K562 (cell line): ENCODE data around the gene GARNL3. TPM values are rescaled to one million over a fixed set of nuclear protein-coding genes. Genes with fewer than 3 reads are reported as not detected.

Experiments
- ATAC-seq: fragments of 200-7000 bp; cut with Tn5 transposase; 3 replicates; pipeline ENCODE4 v1.9.1; 2020; ENCODE audit warnings: moderate library complexity
- BruUV-seq: library from RNA; stranded (reverse); fragments of 400-500 nt; replicated peaks from 2 replicates; lab custom pipeline; 2021; lab: Mats Ljungman, UMichigan
- CTCF ChIA-PET: fragments of 300-600 bp; formaldehyde crosslinking; extraction: SDS; loops from one replicate; lab custom pipeline; 2021; ENCODE audit warnings: low intra/inter-chr PET ratio; lab: Yijun Ruan, JAX
- POLR2A ChIA-PET: fragments of 300-600, 350-650 bp; sonication (Branson Sonifier 250); formaldehyde crosslinking; extraction: SDS; loops from one replicate; lab custom pipeline; 2021; ENCODE audit warnings: antibody characterized with exemption, inconsistent platforms; lab: Yijun Ruan, JAX
- DNase-seq, 4 experiments: peaks; one replicate each; pipeline versions ENCODE4 v3.0.0 to v3.0.0-alpha.2; 2011 to 2018; ENCODE audit warnings: low spot score in 3 of 4, mixed read lengths in 3 of 4; ENCODE audit errors: extremely low read depth in 1 of 4
- FAIRE-seq: peaks from 2 replicates; lab custom pipeline; 2011; peaks lifted over from hg19 to GRCh38; lab: Jason Lieb, UNC
- H2AFZ ChIP-seq: 2 replicates; pipeline ENCODE4 v1.6.0; 2011; ENCODE audit warnings: low read depth, low read length, control low read depth, inconsistent platforms
- H3K27ac ChIP-seq: fragments of 200-600 bp; 3 replicates; pipeline ENCODE4 v1.8.0; 2011; ENCODE audit warnings: low read depth, mild to moderate bottlenecking, control low read depth, inconsistent platforms, low read length, moderate library complexity, mixed read lengths; ENCODE audit errors: extremely low read depth
- H3K27me3 ChIP-seq, 2 experiments: fragments of 300-600 bp in 1 of 2; 2 replicates in 1 of 2; 3 replicates in 1 of 2; pipeline versions ENCODE4 v1.6.0 to v1.8.0; 2011; ENCODE audit warnings: inconsistent platforms in 2 of 2, low read length in 2 of 2, mild to moderate bottlenecking in 1 of 2, mixed read lengths in 1 of 2, moderate library complexity in 1 of 2; ENCODE audit not compliant: control insufficient read depth in 2 of 2, insufficient read depth in 2 of 2
- H3K36me3 ChIP-seq: fragments of 300-600 bp; 3 replicates; pipeline ENCODE4 v1.8.0; 2011; ENCODE audit warnings: mild to moderate bottlenecking, low read length, inconsistent platforms; ENCODE audit not compliant: control insufficient read depth, insufficient read depth
- H3K4me1 ChIP-seq, 2 experiments: fragments of 200-600 bp in 1 of 2; replicated peaks in 1 of 2; 2 replicates in 1 of 2; 3 replicates in 1 of 2; pipeline versions ENCODE4 v1.5.1 to v1.8.0; 2011; ENCODE audit warnings: inconsistent platforms in 2 of 2, low read length in 2 of 2, mild to moderate bottlenecking in 1 of 2, mixed read lengths in 1 of 2, moderate library complexity in 1 of 2; ENCODE audit not compliant: control insufficient read depth in 2 of 2, insufficient read depth in 2 of 2
- H3K4me2 ChIP-seq: 2 replicates; pipeline ENCODE4 v1.6.1; 2011; ENCODE audit warnings: low read length, control low read depth, inconsistent platforms, mixed read lengths; ENCODE audit not compliant: insufficient read depth
- H3K4me3 ChIP-seq: fragments of 200-600 bp; sonication (generic), shearing (Covaris generic); 2 replicates; pipeline ENCODE4 v1.5.1; 2016; ENCODE audit warnings: control low read depth, inconsistent platforms
- H3K79me2 ChIP-seq: fragments of 200-600 bp; 3 replicates; pipeline ENCODE4 v1.8.0; 2011; ENCODE audit warnings: low read length, inconsistent platforms; ENCODE audit not compliant: control insufficient read depth, insufficient read depth
- H3K9ac ChIP-seq, 2 experiments: 2 replicates each; pipeline versions ENCODE4 v1.6.0 to v1.6.1; 2011; ENCODE audit warnings: low read depth in 2 of 2, low read length in 2 of 2, control low read depth in 1 of 2, inconsistent platforms in 1 of 2, mild to moderate bottlenecking in 1 of 2, mixed read lengths in 1 of 2; ENCODE audit not compliant: insufficient read depth in 1 of 2
- H3K9me1 ChIP-seq: one replicate; pipeline ENCODE4 v1.6.0; 2011; ENCODE audit warnings: inconsistent platforms, mild to moderate bottlenecking, low read length, moderate library complexity; ENCODE audit not compliant: control insufficient read depth, insufficient read depth
- H3K9me3 ChIP-seq: replicated peaks from 2 replicates; pipeline ENCODE4 v1.5.1; 2011; ENCODE audit warnings: low read depth, low read length, inconsistent platforms; ENCODE audit not compliant: control insufficient read depth, insufficient read depth
- H4K20me1 ChIP-seq: replicated peaks from 2 replicates; pipeline ENCODE4 v1.6.1; 2011; ENCODE audit warnings: low read length, inconsistent platforms, mixed read lengths; ENCODE audit not compliant: control insufficient read depth, insufficient read depth
- HLTF ChIP-seq: fragments of 450-650 bp; IDR thresholded peaks from 2 replicates; pipeline ENCODE4 v1.6.1; 2016
- HOXB6 ChIP-seq: fragments of 250-450 bp; sonication (Bioruptor Pico); IDR thresholded peaks from 2 replicates; pipeline ENCODE4 v1.5.1; 2022; ENCODE audit warnings: mild to moderate bottlenecking, borderline replicate concordance
- RAD51 ChIP-seq: fragments of 450-650 bp; IDR thresholded peaks from 2 replicates; pipeline ENCODE4 v1.7.1; 2016; ENCODE audit warnings: low read depth, mild to moderate bottlenecking, borderline replicate concordance
- WGBS: fragments of 100-300 bp; shearing (Covaris generic); methylation state at CpG from one replicate; pipeline ENCODE4 v1.1.6; 2016; ENCODE audit warnings: low coverage, mixed read lengths; ENCODE audit not compliant: insufficient coverage; ENCODE audit errors: missing lambda C conversion rate; 5-methylcytosine and 5-hydroxymethylcytosine counted together
- in situ Hi-C: fragments of 300-500 bp; cut with MboI; formaldehyde crosslinking; loops from 4 replicates; pipeline ENCODE4 v1.15.0; 2018; ENCODE audit warnings: inconsistent platforms, mixed read lengths
- intact Hi-C: fragments of 100-400 bp; cut with micrococcal nuclease; formaldehyde crosslinking; loops from 2 replicates; pipeline ENCODE4 v1.14.2; 2022
- polyA plus RNA-seq, 8 experiments: library from polyadenylated mRNA; depleted of rRNA in 4 of 8; stranded (reverse) in 5 of 8; unstranded in 3 of 8; fragments of >200 nt; fragmentation: Nextera tagmentation in 2 of 8; fragmentation: Illumina TruSeq in 1 of 8; extraction: Ambion mirVana in 2 of 8; extraction: Trizol in 1 of 8; gene quantifications; 2 replicates each; pipeline versions ENCODE4 v1.2.1 to v1.2.3, GENCODE V29; 2011 to 2014; ENCODE audit warnings: inconsistent platforms in 1 of 8, missing spikeins in 1 of 8
- total RNA-seq, 7 experiments: library from RNA; depleted of rRNA in 6 of 7; stranded (reverse); fragments of >200 nt in 6 of 7; fragmentation: Illumina TruSeq in 2 of 7; extraction: Trizol in 2 of 7; gene quantifications; 2 replicates each; pipeline versions ENCODE4 v1.2.1 to v1.2.3, GENCODE V29; 2011 to 2021; ENCODE audit warnings: low replicate concordance in 1 of 7
- TF ChIP-seq, protein P1 (sequence below): sonication (generic); formaldehyde crosslinking; IDR thresholded peaks from 2 replicates; pipeline ENCODE4 v1.5.0; 2020; ENCODE audit warnings: missing genetic modification reagents
- TF ChIP-seq, protein P2 (sequence below): fragments of 200-800 bp; sonication (Bioruptor generic); IDR thresholded peaks from 2 replicates; pipeline ENCODE4 v1.6.1; 2017; ENCODE audit warnings: missing genetic modification characterization, missing compliant biosample characterization
- TF ChIP-seq, protein P3 (sequence below): fragments of 250-450 bp; sonication (Bioruptor Pico); IDR thresholded peaks from 2 replicates; pipeline ENCODE4 v1.5.0; 2020; ENCODE audit warnings: mild to moderate bottlenecking

GARNL3 gene
- total and polyA plus RNA-seq, 9 of the 15 experiments (the other 6 are each of a cell fraction or from before 2014, with no cell fraction given), result 0.35 to 2.7 (median 1.6) TPM

DNA sequence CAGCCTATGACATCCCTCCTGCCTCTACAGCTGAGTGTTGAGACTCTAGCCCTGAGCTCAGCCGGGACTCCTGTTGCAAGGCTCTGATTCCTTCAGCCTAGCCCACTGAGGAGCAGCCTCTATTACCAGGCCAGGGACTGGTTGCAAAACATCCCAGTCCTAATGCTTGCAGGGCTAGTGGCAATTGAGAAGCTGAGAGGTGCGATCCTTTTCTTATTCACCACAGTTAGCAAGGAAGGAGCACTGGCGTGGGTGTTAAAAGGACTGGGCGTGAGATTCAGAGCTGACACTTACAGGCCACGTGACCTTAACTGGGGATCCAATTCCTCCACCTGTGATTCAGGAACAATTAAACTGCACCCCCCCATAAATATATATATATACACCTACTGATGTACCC is 58.8 kb downstream of the GARNL3 start:
- Histone ChIP-seq H3K27me3 (peaks cover 4 to 10% of the 10 kb centered on the region in 2 experiments; a peak in 3 of 5 replicates), H2AFZ (no peak overlapping the region), H4K20me1 (no peaks in the 10 kb centered on the region), H3K4me1 (no peaks in the 10 kb centered on the region), H3K9me3 (no peaks in the 10 kb centered on the region), H3K9me1 (peaks cover 2% of the 10 kb centered on the region), H3K27ac (no peak overlapping the region), H3K79me2 (no peaks in the 10 kb centered on the region), H3K4me3 (no peak overlapping the region), H3K4me2 (no peak overlapping the region), H3K9ac (no peak overlapping the region), H3K36me3 (no peaks in the 10 kb centered on the region)
- in situ Hi-C loops, result loop anchor here (10.0 kb wide), 1 partner anchor 239 kb away; no protein-coding TSS in a partner anchor
- WGBS, result 7% methylated on average over 5 of the region's 5 CpGs
- ChIA-PET CTCF (no interaction called here), POLR2A (interaction anchor here (0.6 to 0.7 kb wide), 2 partner anchors 22 to 34 kb away, joined by 3 to 4 read pairs; no protein-coding TSS in a partner anchor)
- intact Hi-C loops, result no loop called here
- TF ChIP-seq, protein P1, sequence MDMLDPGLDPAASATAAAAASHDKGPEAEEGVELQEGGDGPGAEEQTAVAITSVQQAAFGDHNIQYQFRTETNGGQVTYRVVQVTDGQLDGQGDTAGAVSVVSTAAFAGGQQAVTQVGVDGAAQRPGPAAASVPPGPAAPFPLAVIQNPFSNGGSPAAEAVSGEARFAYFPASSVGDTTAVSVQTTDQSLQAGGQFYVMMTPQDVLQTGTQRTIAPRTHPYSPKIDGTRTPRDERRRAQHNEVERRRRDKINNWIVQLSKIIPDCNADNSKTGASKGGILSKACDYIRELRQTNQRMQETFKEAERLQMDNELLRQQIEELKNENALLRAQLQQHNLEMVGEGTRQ (CRISPR knock-in tag), result peak; percentile 43; the same call in 1 of the 2 replicates
- TF ChIP-seq RAD51, result peak; percentile 39; the same call in 1 of the 2 replicates
- no peak for TF ChIP-seq HLTF
- DNase-seq (no peak), FAIRE-seq (no peak), ATAC-seq (no peak)
- no TSS peak for BruUV-seq

- CTCF ChIA-PET, result no interaction called here
Measured at GRCh38 chr9:127330501-127330900, 65.9 kb downstream of the GARNL3 start.

More at GRCh38 chr9:127330501-127330900, 65.9 kb downstream of the GARNL3 start:
- Histone ChIP-seq H3K4me2 (no peak overlapping the region), H4K20me1 (no peaks in the 10 kb centered on the region), H3K79me2 (no peaks in the 10 kb centered on the region), H3K9ac (no peak overlapping the region), H3K9me1 (peaks cover 2% of the 10 kb centered on the region), H3K36me3 (no peaks in the 10 kb centered on the region), H3K27ac (no peak overlapping the region), H3K27me3 (peaks cover 0 to 14% of the 10 kb centered on the region in 2 experiments; a peak in 3 of 5 replicates), H3K4me1 (peaks cover 0 to 6% of the 10 kb centered on the region in 2 experiments; a peak in 2 of 5 replicates), H3K9me3 (no peaks in the 10 kb centered on the region), H2AFZ (no peak overlapping the region), H3K4me3 (no peak overlapping the region)
- intact Hi-C loops (no loop called here), in situ Hi-C loops (no loop called here)
- BruUV-seq, result no TSS peak
- ATAC-seq, result no peak
- POLR2A ChIA-PET, result interaction anchor here (1.2 kb wide), 1 partner anchor 114 kb away, joined by 4 read pairs; no protein-coding TSS in a partner anchor
- no peak for DNase-seq
- TF ChIP-seq, protein P2, sequence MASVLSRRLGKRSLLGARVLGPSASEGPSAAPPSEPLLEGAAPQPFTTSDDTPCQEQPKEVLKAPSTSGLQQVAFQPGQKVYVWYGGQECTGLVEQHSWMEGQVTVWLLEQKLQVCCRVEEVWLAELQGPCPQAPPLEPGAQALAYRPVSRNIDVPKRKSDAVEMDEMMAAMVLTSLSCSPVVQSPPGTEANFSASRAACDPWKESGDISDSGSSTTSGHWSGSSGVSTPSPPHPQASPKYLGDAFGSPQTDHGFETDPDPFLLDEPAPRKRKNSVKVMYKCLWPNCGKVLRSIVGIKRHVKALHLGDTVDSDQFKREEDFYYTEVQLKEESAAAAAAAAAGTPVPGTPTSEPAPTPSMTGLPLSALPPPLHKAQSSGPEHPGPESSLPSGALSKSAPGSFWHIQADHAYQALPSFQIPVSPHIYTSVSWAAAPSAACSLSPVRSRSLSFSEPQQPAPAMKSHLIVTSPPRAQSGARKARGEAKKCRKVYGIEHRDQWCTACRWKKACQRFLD (CRISPR knock-in tag), result no peak
- TF ChIP-seq HOXB6 (CRISPR knock-in tag), result no peak
- TF ChIP-seq, protein P3, sequence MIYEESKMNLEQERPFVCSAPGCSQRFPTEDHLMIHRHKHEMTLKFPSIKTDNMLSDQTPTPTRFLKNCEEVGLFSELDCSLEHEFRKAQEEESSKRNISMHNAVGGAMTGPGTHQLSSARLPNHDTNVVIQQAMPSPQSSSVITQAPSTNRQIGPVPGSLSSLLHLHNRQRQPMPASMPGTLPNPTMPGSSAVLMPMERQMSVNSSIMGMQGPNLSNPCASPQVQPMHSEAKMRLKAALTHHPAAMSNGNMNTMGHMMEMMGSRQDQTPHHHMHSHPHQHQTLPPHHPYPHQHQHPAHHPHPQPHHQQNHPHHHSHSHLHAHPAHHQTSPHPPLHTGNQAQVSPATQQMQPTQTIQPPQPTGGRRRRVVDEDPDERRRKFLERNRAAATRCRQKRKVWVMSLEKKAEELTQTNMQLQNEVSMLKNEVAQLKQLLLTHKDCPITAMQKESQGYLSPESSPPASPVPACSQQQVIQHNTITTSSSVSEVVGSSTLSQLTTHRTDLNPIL (CRISPR knock-in tag), result no peak
- WGBS, result 8% methylated on average over 5 of the region's 5 CpGs
- FAIRE-seq, result no peak
